ENCODE measurements around the gene ZNF839.

DNA sequence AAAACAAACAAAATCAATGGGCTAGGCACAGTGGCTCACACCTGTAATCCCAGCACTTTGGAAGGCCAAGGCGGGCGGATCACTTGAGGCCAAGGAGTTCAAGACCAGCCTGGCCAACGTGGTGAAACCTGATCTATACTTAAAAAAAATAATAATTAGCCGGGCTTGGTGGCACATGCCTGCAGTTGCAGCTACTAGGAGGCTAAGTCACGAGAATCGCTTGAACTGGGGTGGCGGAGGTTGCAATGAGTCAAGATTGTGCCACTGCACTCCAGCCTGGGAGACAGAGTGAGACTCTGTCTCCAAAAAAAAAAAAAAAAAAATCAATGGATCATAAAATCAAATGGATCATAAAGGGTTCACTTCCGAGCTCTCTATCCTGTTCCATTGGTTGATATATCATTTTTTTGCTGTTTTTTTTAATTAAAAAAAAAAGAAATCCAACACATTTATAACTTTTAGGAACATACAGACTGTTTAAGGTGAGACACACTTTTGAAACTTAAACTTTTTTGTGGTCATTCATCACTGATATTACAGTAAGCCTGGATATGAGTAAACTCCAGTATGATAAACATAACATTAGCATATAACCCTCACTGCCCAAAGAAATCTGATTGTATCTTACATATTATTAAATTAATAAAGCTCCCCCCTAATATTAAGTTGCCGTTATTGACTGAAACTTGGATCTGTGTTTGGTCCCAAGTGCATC is 36.6 kb upstream of the ZNF839 start:
- TF ChIP-seq EZH2 (IDR thresholded peaks at IDR 0.05): no peak
- TF ChIP-seq FOXP2 (optimal IDR thresholded peaks at IDR 0.05; ENCODE audit: control extremely low read depth, extremely low read length, insufficient read depth): no peak
